Naive thymus-derived CD4-positive, alpha-beta T cell (primary cell): ENCODE measurements around the gene YJEFN3. TPM values are rescaled to one million over a fixed set of nuclear protein-coding genes. Genes with fewer than 3 reads are reported as not detected.

ENCODE experiments used
- ATAC-seq: fragments of 150-1000 bp; cut with Tn5 transposase; 2 replicates; pipeline ENCODE4 v1.10.0; 2021; ENCODE audit warnings: mild to moderate bottlenecking, moderate library complexity
- CTCF ChIA-PET: fragments of 350-600 bp; sonication (Branson Sonifier 250); formaldehyde crosslinking; loops from one replicate; lab custom pipeline; 2021; ENCODE audit warnings: antibody characterized with exemption; lab: Charles Lee
- POLR2A ChIA-PET: fragments of 350-600 bp; sonication (Branson Sonifier 250); formaldehyde crosslinking; loops from one replicate; lab custom pipeline; 2021; ENCODE audit warnings: antibody characterized with exemption, inconsistent platforms; lab: Charles Lee
- DNase-seq, 9 donors: peaks; one replicate each; pipeline versions ENCODE4 v3.0.0 to v3.0.0-alpha.2; 2020 to 2022; ENCODE audit warnings: mixed read lengths in 1 of 9
- H3K27ac ChIP-seq: one replicate; pipeline ENCODE4 v1.7.0; 2013; ENCODE audit warnings: mild to moderate bottlenecking, low read depth, low read length, moderate library complexity
- H3K27me3 ChIP-seq, 2 donors: one replicate each; pipeline ENCODE4 v1.7.0; 2013; ENCODE audit warnings: low read length in 2 of 2, mild to moderate bottlenecking in 2 of 2, moderate library complexity in 2 of 2; ENCODE audit not compliant: control insufficient read depth in 2 of 2, insufficient read depth in 2 of 2
- H3K36me3 ChIP-seq, 3 experiments: 1 replicate in 2 of 3; 2 replicates in 1 of 3; pipeline ENCODE4 v1.7.0; 2013; ENCODE audit warnings: low read length in 3 of 3, mild to moderate bottlenecking in 3 of 3, moderate library complexity in 1 of 3; ENCODE audit not compliant: insufficient read depth in 3 of 3, control insufficient read depth in 2 of 3
- H3K4me1 ChIP-seq, 2 donors: one replicate each; pipeline ENCODE4 v1.7.0; 2013; ENCODE audit warnings: low read length in 2 of 2, mild to moderate bottlenecking in 2 of 2, moderate library complexity in 1 of 2; ENCODE audit not compliant: control insufficient read depth in 2 of 2, insufficient read depth in 2 of 2
- H3K4me3 ChIP-seq: 2 replicates; pipeline ENCODE4 v1.7.0; 2013; ENCODE audit warnings: mild to moderate bottlenecking, low read length
- H3K9me3 ChIP-seq, 3 experiments: 1 replicate in 2 of 3; 2 replicates in 1 of 3; pipeline ENCODE4 v1.7.0; 2013; ENCODE audit warnings: low read length in 3 of 3; ENCODE audit not compliant: control insufficient read depth in 2 of 3
- H3K27ac Mint-ChIP-seq, 9 donors: one replicate each; pipeline ENCODE4 v1.8.0; 2020 to 2022; ENCODE audit warnings: mixed read lengths in 9 of 9, mild to moderate bottlenecking in 8 of 9, moderate library complexity in 5 of 9, inconsistent platforms in 2 of 9
- H3K27me3 Mint-ChIP-seq, 5 donors: one replicate each; pipeline ENCODE4 v1.8.0; 2021 to 2022; ENCODE audit warnings: mixed read lengths in 5 of 5, mild to moderate bottlenecking in 1 of 5
- H3K36me3 Mint-ChIP-seq, 5 donors: one replicate each; pipeline ENCODE4 v1.8.0; 2020 to 2022; ENCODE audit warnings: mixed read lengths in 5 of 5, mild to moderate bottlenecking in 3 of 5, inconsistent platforms in 1 of 5
- H3K4me1 Mint-ChIP-seq, 7 donors: one replicate each; pipeline ENCODE4 v1.8.0; 2020 to 2022; ENCODE audit warnings: mixed read lengths in 7 of 7, mild to moderate bottlenecking in 3 of 7, inconsistent platforms in 1 of 7
- H3K4me3 Mint-ChIP-seq, 10 donors: one replicate each; pipeline ENCODE4 v1.8.0; 2020 to 2022; ENCODE audit warnings: mild to moderate bottlenecking in 10 of 10, mixed read lengths in 10 of 10, moderate library complexity in 6 of 10, inconsistent platforms in 2 of 10
- H3K9me3 Mint-ChIP-seq, 11 donors: one replicate each; pipeline ENCODE4 v1.8.0; 2020 to 2022; ENCODE audit warnings: mixed read lengths in 11 of 11, mild to moderate bottlenecking in 4 of 11, inconsistent platforms in 1 of 11, moderate library complexity in 1 of 11
- intact Hi-C, 2 donors: fragments of 100-400 bp; cut with micrococcal nuclease; formaldehyde crosslinking; loops; one replicate each; pipeline ENCODE4 v1.15.1; 2023
- polyA plus RNA-seq, 2 donors: library from polyadenylated mRNA; unstranded; fragments of 300-500 nt; fragmentation: Illumina TruSeq; gene quantifications; one replicate each; pipeline ENCODE4 v1.2.3, GENCODE V29; 2021
- total RNA-seq, 6 experiments: library from RNA in 5 of 6; stranded (reverse) in 5 of 6; gene quantifications; 1 replicate in 5 of 6; 2 replicates in 1 of 6; pipeline ENCODE4 v1.2.3 and lab custom pipeline; 2021 to 2026

The YJEFN3 gene
- total and polyA plus RNA-seq, 7 experiments from 2014 or later = 0.68 to 18.2 (median 9.2) TPM; not detected in 1

GRCh38 chr19:19515642-19516519 lies 12.8 kb upstream of the YJEFN3 start, which contains the start of gene NDUFA13:
Gene NDUFA13, plus strand, starts transcription at chr19:19516225. Its CDS starts 14 bp downstream, at chr19:19516239.
- Histone ChIP-seq H3K27ac (peak within 1 kb of the TSS; percentile 83), H3K4me1 (peaks cover 13 to 14% of the 10 kb centered on the region in 2 donors), H3K9me3 (no peaks in the 10 kb centered on the region), H3K4me3 (peak within 1 kb of the TSS; percentile 96), H3K27me3 (no peaks in the 10 kb centered on the region), H3K36me3 (peaks cover 0 to 25% (median 0%) of the 10 kb centered on the region in 3 experiments)
- peaks cover 0 to 25% (median 7%) of the 10 kb centered on the region in 5 donors for H3K36me3 Mint-ChIP-seq
- ChIA-PET CTCF (interaction anchor here (0.6 to 0.7 kb wide), 2 partner anchors 15 to 275 kb away, joined by 3 to 5 read pairs; no protein-coding TSS in a partner anchor), POLR2A (interaction anchor here (0.6 to 4.2 kb wide), 19 partner anchors 8 to 503 kb away, joined by 3 to 15 read pairs (median 4); partner anchors contain the start of genes ATP13A1, GATAD2A, LPAR2 and ZNF101)
- peak within 1 kb of the TSS; percentile 89 to 98 (median 95) for H3K4me3 Mint-ChIP-seq
- ATAC-seq (peak; percentile 96), DNase-seq (peak; percentile 88 to 98 (median 92))
- peaks cover 0 to 3% (median 0%) of the 10 kb centered on the region in 11 donors for H3K9me3 Mint-ChIP-seq
- no peaks in the 10 kb centered on the region for H3K27me3 Mint-ChIP-seq
- intact Hi-C loops = loop anchor here (1.0 to 5.0 kb wide), 7 partner anchors 27 to 1506 kb away; partner anchors contain the start of genes BORCS8 (in 2 of the 2), MAU2 (in 2 of the 2), RFXANK (in 2 of the 2) and SUGP1 (in 2 of the 2)
- peaks cover 16 to 41% (median 26%) of the 10 kb centered on the region in 7 donors for H3K4me1 Mint-ChIP-seq
- peak within 1 kb of the TSS; percentile 89 to 98 (median 96) for H3K27ac Mint-ChIP-seq

GRCh38 chr19:19517235-19517619 lies 11.5 kb upstream of the YJEFN3 start:
- H3K36me3 Mint-ChIP-seq = peaks cover 0 to 27% (median 10%) of the 10 kb centered on the region in 5 donors

GRCh38 chr19:19520989-19521388 lies 7.7 kb upstream of the YJEFN3 start:
- H3K36me3 ChIP-seq = peaks cover 0 to 37% (median 0%) of the 10 kb centered on the region in 3 experiments
- Mint-ChIP-seq H3K4me1 (peaks cover 18 to 49% (median 32%) of the 10 kb centered on the region in 7 donors), H3K4me3 (peak overlapping the region in 4 of 10 donors; percentile 6 to 27 (median 15)), H3K27me3 (no peaks in the 10 kb centered on the region), H3K27ac (peak overlapping the region in 1 of 9 donors; percentile 20), H3K36me3 (peaks cover 0 to 25% (median 14%) of the 10 kb centered on the region in 5 donors), H3K9me3 (peaks cover 0 to 2% (median 0%) of the 10 kb centered on the region in 11 donors)
- no peak overlapping the region for H3K27ac ChIP-seq
- no peak for ATAC-seq
- ChIA-PET POLR2A (no interaction called here), CTCF (no interaction called here)
- no peak overlapping the region for H3K4me3 ChIP-seq
- H3K27me3 ChIP-seq = no peaks in the 10 kb centered on the region
- peaks cover 9 to 13% of the 10 kb centered on the region in 2 donors for H3K4me1 ChIP-seq
- no peaks in the 10 kb centered on the region for H3K9me3 ChIP-seq
- intact Hi-C loops = no loop called here
- no peak for DNase-seq

More at GRCh38 chr19:19517235-19517619, 11.5 kb upstream of the YJEFN3 start:
- DNase-seq = no peak
- peaks cover 13 to 14% of the 10 kb centered on the region in 2 donors for H3K4me1 ChIP-seq
- no peak for ATAC-seq
- H3K27me3 ChIP-seq = no peaks in the 10 kb centered on the region
- H3K36me3 ChIP-seq = peaks cover 0 to 25% (median 0%) of the 10 kb centered on the region in 3 experiments
- no peaks in the 10 kb centered on the region for H3K9me3 ChIP-seq
- H3K27ac ChIP-seq = peak overlapping the region; percentile 83
- no peak overlapping the region for H3K4me3 ChIP-seq
- Mint-ChIP-seq H3K27me3 (no peaks in the 10 kb centered on the region), H3K9me3 (peaks cover 0 to 2% (median 0%) of the 10 kb centered on the region in 11 donors), H3K27ac (peak overlapping the region in 4 of 9 donors; percentile 89 to 97 (median 96)), H3K4me3 (peak overlapping the region; percentile 89 to 98 (median 95)), H3K4me1 (peaks cover 18 to 45% (median 29%) of the 10 kb centered on the region in 7 donors)
- intact Hi-C loops = loop anchor here in 1 of 2 donors (5.0 kb wide), 2 partner anchors 215 to 1505 kb away; partner anchors contain the start of genes ZNF14 and ZNF430
- ChIA-PET POLR2A (interaction anchor here (1.0 to 1.1 kb wide), 2 partner anchors 9 to 96 kb away, joined by 3 read pairs; no protein-coding TSS in a partner anchor), CTCF (interaction anchor here (1.1 kb wide), 1 partner anchor 15 kb away, joined by 3 read pairs; no protein-coding TSS in a partner anchor)

GRCh38 chr19:19523177-19523576 lies 5.5 kb upstream of the YJEFN3 start:
- H3K27ac Mint-ChIP-seq = no peak overlapping the region
- H3K9me3 Mint-ChIP-seq = no peaks in the 10 kb centered on the region
- no peak overlapping the region for H3K4me3 Mint-ChIP-seq
- DNase-seq (no peak), ATAC-seq (no peak)
- H3K36me3 ChIP-seq = peaks cover 0 to 54% (median 3%) of the 10 kb centered on the region in 3 experiments
- no peak overlapping the region for H3K4me3 ChIP-seq
- no peak overlapping the region for H3K27ac ChIP-seq
- no peaks in the 10 kb centered on the region for H3K9me3 ChIP-seq
- H3K4me1 Mint-ChIP-seq = peaks cover 18 to 31% (median 24%) of the 10 kb centered on the region in 7 donors
- H3K36me3 Mint-ChIP-seq = peaks cover 0 to 23% (median 12%) of the 10 kb centered on the region in 5 donors
- ChIA-PET CTCF (interaction anchor here (1.3 kb wide), 1 partner anchor 9 kb away, joined by 5 read pairs; no protein-coding TSS in a partner anchor), POLR2A (no interaction called here)
- no peaks in the 10 kb centered on the region for H3K27me3 Mint-ChIP-seq
- no peaks in the 10 kb centered on the region for H3K27me3 ChIP-seq
- intact Hi-C loops = no loop called here
- peaks cover 0 to 4% of the 10 kb centered on the region in 2 donors for H3K4me1 ChIP-seq

- peaks cover 0 to 4% of the 10 kb centered on the region in 2 donors for H3K4me1 ChIP-seq
- intact Hi-C loops = no loop called here
- CTCF ChIA-PET = interaction anchor here (1.3 kb wide), 1 partner anchor 8 kb away, joined by 5 read pairs; no protein-coding TSS in a partner anchor
- H3K27ac ChIP-seq = no peak overlapping the region
- H3K9me3 ChIP-seq = no peaks in the 10 kb centered on the region
- POLR2A ChIA-PET = no interaction called here
- no peak overlapping the region for H3K4me3 ChIP-seq
- peak overlapping the region in 1 of 9 donors; percentile 20 for H3K27ac Mint-ChIP-seq
- H3K4me3 Mint-ChIP-seq = no peak overlapping the region
- DNase-seq = no peak
- peaks cover 0 to 23% (median 12%) of the 10 kb centered on the region in 5 donors for H3K36me3 Mint-ChIP-seq
- no peak for ATAC-seq
- H3K27me3 ChIP-seq = no peaks in the 10 kb centered on the region
- H3K4me1 Mint-ChIP-seq = peaks cover 18 to 29% (median 23%) of the 10 kb centered on the region in 7 donors
- H3K9me3 Mint-ChIP-seq = no peaks in the 10 kb centered on the region
- H3K27me3 Mint-ChIP-seq = no peaks in the 10 kb centered on the region
- peaks cover 0 to 60% (median 3%) of the 10 kb centered on the region in 3 experiments for H3K36me3 ChIP-seq
Measured at GRCh38 chr19:19524053-19524452, 4.7 kb upstream of the YJEFN3 start.
